Measurements from ENCODE around the gene SVIL. TPM values are rescaled to one million over a fixed set of nuclear protein-coding genes. Genes with fewer than 3 reads are reported as not detected.

The SVIL gene
- total RNA-seq, 1 experiment from 2014 or later = 15.3 TPM

DNA sequence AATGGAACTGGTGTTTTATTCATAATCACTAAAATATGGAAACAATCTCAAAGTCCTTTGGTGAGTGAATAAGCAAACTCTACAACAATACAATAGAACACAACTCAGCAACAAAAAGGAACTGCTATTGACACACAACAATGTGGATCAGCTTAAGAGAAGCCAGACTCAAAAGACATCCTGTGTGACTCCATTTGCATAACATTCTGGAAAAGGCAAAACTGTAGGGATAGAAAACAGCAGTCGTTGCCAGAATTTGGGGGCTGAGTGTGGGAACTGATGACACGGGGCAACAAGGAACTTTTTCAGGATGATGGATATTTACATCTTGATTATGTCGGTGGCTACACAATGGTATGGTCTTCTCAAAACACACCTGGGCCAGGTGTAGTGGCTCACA is 32.4 kb upstream of the SVIL start:
- no peaks in the 10 kb centered on the region for H3K27me3 Mint-ChIP-seq (ENCODE audit: low read depth)

More for the DNA sequence above, 32.4 kb upstream of the SVIL start:
- Histone ChIP-seq H2BK15ac (ENCODE audit: low read depth, low read length) (no peak overlapping the region), H2BK20ac (ENCODE audit: low read depth, low read length, poor library complexity, severe bottlenecking) (no peak overlapping the region), H3K9ac (ENCODE audit: extremely low read depth, insufficient read length, low read length) (no peak overlapping the region), H2BK5ac (ENCODE audit: insufficient read length, low read length) (no peak overlapping the region), H3K79me1 (ENCODE audit: insufficient read depth, low read depth, low read length, poor library complexity, severe bottlenecking) (no peaks in the 10 kb centered on the region), H2AFZ (ENCODE audit: low read length) (no peak overlapping the region), H3K4me1 (ENCODE audit: insufficient read depth, low read length) (peaks cover 6% of the 10 kb centered on the region), H4K5ac (ENCODE audit: insufficient read length, low read depth, low read length) (no peak overlapping the region), H3K14ac (ENCODE audit: insufficient read depth, low read length) (no peak overlapping the region), H3K18ac (ENCODE audit: insufficient read length, low read depth, low read length) (no peak overlapping the region), H3K23me2 (ENCODE audit: insufficient read length, low read depth, low read length, poor library complexity, severe bottlenecking) (no peaks in the 10 kb centered on the region), H3K27me3 (ENCODE audit: insufficient read depth, low read length) (no peaks in the 10 kb centered on the region), H3K4ac (ENCODE audit: low read depth, low read length) (no peak overlapping the region), H4K91ac (ENCODE audit: insufficient read length, low read depth, low read length) (no peak overlapping the region), H3K9me3 (ENCODE audit: control insufficient read depth, low read depth, low read length) (no peaks in the 10 kb centered on the region), H3K27ac (ENCODE audit: insufficient read length, low read depth, low read length) (peak overlapping the region; percentile 6), H3K56ac (ENCODE audit: insufficient read length, low read depth, low read length) (no peak overlapping the region), H2BK120ac (ENCODE audit: low read depth, low read length, poor library complexity, severe bottlenecking) (no peak overlapping the region), H3K79me2 (ENCODE audit: insufficient read depth, low read length) (no peaks in the 10 kb centered on the region), H3K4me2 (ENCODE audit: insufficient read depth, insufficient read length, low read length) (no peak overlapping the region), H3T11ph (ENCODE audit: low read length) (no peak overlapping the region), H3K23ac (ENCODE audit: insufficient read length, low read depth, low read length) (no peak overlapping the region), H4K20me1 (ENCODE audit: control insufficient read depth, insufficient read depth, insufficient read length) (no peaks in the 10 kb centered on the region), H2AK5ac (ENCODE audit: insufficient read length, low read length) (no peak overlapping the region), H4K8ac (replicated peaks; ENCODE audit: insufficient read length, low read depth, low read length) (no peak overlapping the region), H2BK12ac (ENCODE audit: insufficient read length, low read depth, low read length) (no peak overlapping the region)
- Mint-ChIP-seq H3K4me3 (no peak overlapping the region; a peak in 2 of 5 replicates), H3K27ac (peak overlapping the region; percentile 84 to 91 (median 86)), H3K4me1 (peaks cover 34 to 43% of the 10 kb centered on the region in 2 experiments), H3K9me3 (no peaks in the 10 kb centered on the region), H3K36me3 (ENCODE audit: insufficient read depth in 1 of 3, low read depth in 3 of 3) (peaks cover 0 to 5% (median 2%) of the 10 kb centered on the region in 3 experiments; a peak in 4 of 7 replicates)
- no peak for DNase-seq
- no CpG with 5 or more reads among the region's 3 CpGs for WGBS (ENCODE audit: extremely low coverage, insufficient read length, low lambda C conversion rate)
- TF ChIP-seq, protein P1, sequence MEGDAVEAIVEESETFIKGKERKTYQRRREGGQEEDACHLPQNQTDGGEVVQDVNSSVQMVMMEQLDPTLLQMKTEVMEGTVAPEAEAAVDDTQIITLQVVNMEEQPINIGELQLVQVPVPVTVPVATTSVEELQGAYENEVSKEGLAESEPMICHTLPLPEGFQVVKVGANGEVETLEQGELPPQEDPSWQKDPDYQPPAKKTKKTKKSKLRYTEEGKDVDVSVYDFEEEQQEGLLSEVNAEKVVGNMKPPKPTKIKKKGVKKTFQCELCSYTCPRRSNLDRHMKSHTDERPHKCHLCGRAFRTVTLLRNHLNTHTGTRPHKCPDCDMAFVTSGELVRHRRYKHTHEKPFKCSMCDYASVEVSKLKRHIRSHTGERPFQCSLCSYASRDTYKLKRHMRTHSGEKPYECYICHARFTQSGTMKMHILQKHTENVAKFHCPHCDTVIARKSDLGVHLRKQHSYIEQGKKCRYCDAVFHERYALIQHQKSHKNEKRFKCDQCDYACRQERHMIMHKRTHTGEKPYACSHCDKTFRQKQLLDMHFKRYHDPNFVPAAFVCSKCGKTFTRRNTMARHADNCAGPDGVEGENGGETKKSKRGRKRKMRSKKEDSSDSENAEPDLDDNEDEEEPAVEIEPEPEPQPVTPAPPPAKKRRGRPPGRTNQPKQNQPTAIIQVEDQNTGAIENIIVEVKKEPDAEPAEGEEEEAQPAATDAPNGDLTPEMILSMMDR (conservative IDR thresholded peaks at IDR 0.05) = no peak
